Hematopoietic multipotent progenitor cell treated with erythropoietin and hydrocortisone succinate and interleukin-3 and kit ligand, for 8 days (in vitro differentiated cells): Measurements from ENCODE around the gene ATP13A3.

ENCODE experiments used
- DNase-seq: peaks from one replicate; pipeline ENCODE4 v3.0.0-alpha.2; 2015

ATP13A3 gene

GRCh38 chr3:194368918-194369317, 117.9 kb downstream of the ATP13A3 start:
- DNase-seq, result no peak

GRCh38 chr3:194367992-194368841, 118.6 kb downstream of the ATP13A3 start:
- DNase-seq, result no peak

- no peak for DNase-seq
These were observed 120.8 kb downstream of the ATP13A3 start for GRCh38 chr3:194365978-194366490.

- no peak for DNase-seq
These were observed 121.3 kb downstream of the ATP13A3 start for GRCh38 chr3:194365526-194365925.

- DNase-seq, result no peak
These were observed 122.0 kb downstream of the ATP13A3 start for GRCh38 chr3:194364652-194365434.

- DNase-seq, result no peak
These were observed 122.5 kb downstream of the ATP13A3 start for GRCh38 chr3:194364314-194364651.

- no peak for DNase-seq
These were observed 126.2 kb downstream of the ATP13A3 start for GRCh38 chr3:194360568-194360967.

GRCh38 chr3:194357681-194358080, 129.1 kb downstream of the ATP13A3 start:
- no peak for DNase-seq

- no peak for DNase-seq
These were observed 131.4 kb downstream of the ATP13A3 start for GRCh38 chr3:194355379-194355778.

- DNase-seq, result no peak
These were observed 132.5 kb downstream of the ATP13A3 start for GRCh38 chr3:194354315-194354714.
